Measurements from ENCODE around the gene PROSER2. TPM values are rescaled to one million over a fixed set of nuclear protein-coding genes. Genes with fewer than 3 reads are reported as not detected.

The PROSER2 gene
- total and polyA plus RNA-seq, 10 donors: 1.6 to 15.4 (median 6.1) TPM

- intact Hi-C loops (cut with DNase I; ENCODE audit: low total_unique reads): no loop called here
- 92 to 97% (median 95%) methylated on average over 10 of the region's 10 CpGs for WGBS, 5 donors
- no peaks in the 10 kb centered on the region for H3K27me3 ChIP-seq (replicated peaks in 1 of 7)
- DNase-seq: no peak
- no peaks in the 10 kb centered on the region for H3K9me3 ChIP-seq
- H3K4me1 ChIP-seq: peaks cover 0 to 20% (median 10%) of the 10 kb centered on the region in 6 donors
- H3K4me3 ChIP-seq: no peak overlapping the region
- no peak for TF ChIP-seq POLR2AphosphoS5 (IDR thresholded peaks at IDR 0.05)
- no peak for TF ChIP-seq CTCF (IDR thresholded peaks at IDR 0.05 in 8 of 11, conservative IDR thresholded peaks at IDR 0.05 in 3 of 11)
- no peak for TF ChIP-seq POLR2A (IDR thresholded peaks at IDR 0.05)
- H3K36me3 ChIP-seq: no peaks in the 10 kb centered on the region
- no peak overlapping the region for H3K27ac ChIP-seq
Measured at GRCh38 chr10:11797281-11797680, 25.9 kb upstream of the PROSER2 start.

- peak; percentile 28 for DNase-seq
- Histone ChIP-seq H3K27ac (peak overlapping the region in 7 of 8 donors; percentile 35 to 79 (median 60)), H3K4me3 (no peak overlapping the region), H3K27me3 (replicated peaks in 1 of 7) (no peaks in the 10 kb centered on the region), H3K4me1 (peaks cover 0 to 20% (median 10%) of the 10 kb centered on the region in 6 donors), H3K9me3 (no peaks in the 10 kb centered on the region), H3K36me3 (no peaks in the 10 kb centered on the region)
- intact Hi-C loops (cut with DNase I; ENCODE audit: low total_unique reads): no loop called here
- TF ChIP-seq POLR2AphosphoS5 (IDR thresholded peaks at IDR 0.05) (no peak), POLR2A (IDR thresholded peaks at IDR 0.05) (no peak)
- WGBS, 5 donors: 87 to 91% (median 88%) methylated on average over 12 of the region's 12 CpGs
Measured at GRCh38 chr10:11797847-11798633, 25.1 kb upstream of the PROSER2 start.

GRCh38 chr10:11798845-11799735 lies 24.1 kb upstream of the PROSER2 start:
- peak in 1 of 3 donors; percentile 44 for TF ChIP-seq POLR2AphosphoS5 (IDR thresholded peaks at IDR 0.05)
- TF ChIP-seq CTCF (IDR thresholded peaks at IDR 0.05 in 8 of 11, conservative IDR thresholded peaks at IDR 0.05 in 3 of 11): no peak
- TF ChIP-seq POLR2A (IDR thresholded peaks at IDR 0.05): no peak
- Histone ChIP-seq H3K4me3 (no peak overlapping the region), H3K4me1 (peaks cover 0 to 20% (median 10%) of the 10 kb centered on the region in 6 donors), H3K27me3 (replicated peaks in 1 of 7) (no peaks in the 10 kb centered on the region), H3K9me3 (no peaks in the 10 kb centered on the region), H3K27ac (peak overlapping the region in 7 of 8 donors; percentile 35 to 79 (median 60)), H3K36me3 (no peaks in the 10 kb centered on the region)
- WGBS, 5 donors: 60 to 66% (median 61%) methylated on average over 14 to 18 of the region's 18 CpGs
- DNase-seq: no peak
- intact Hi-C loops (cut with DNase I; ENCODE audit: low total_unique reads): no loop called here

GRCh38 chr10:11799736-11800080 lies 23.4 kb upstream of the PROSER2 start:
- intact Hi-C loops (cut with DNase I; ENCODE audit: low total_unique reads): no loop called here
- 84 to 96% (median 94%) methylated on average over 9 of the region's 9 CpGs for WGBS, 5 donors
- DNase-seq: no peak
- Histone ChIP-seq H3K4me1 (peaks cover 0 to 20% (median 10%) of the 10 kb centered on the region in 6 donors), H3K36me3 (no peaks in the 10 kb centered on the region), H3K9me3 (no peaks in the 10 kb centered on the region), H3K27ac (peak overlapping the region in 2 of 8 donors; percentile 57 to 79), H3K27me3 (replicated peaks in 1 of 7) (no peaks in the 10 kb centered on the region), H3K4me3 (no peak overlapping the region)
- no peak for TF ChIP-seq CTCF (IDR thresholded peaks at IDR 0.05 in 8 of 11, conservative IDR thresholded peaks at IDR 0.05 in 3 of 11)
- TF ChIP-seq POLR2A (IDR thresholded peaks at IDR 0.05): no peak
- no peak for TF ChIP-seq POLR2AphosphoS5 (IDR thresholded peaks at IDR 0.05)

Measured in spleen (tissue), 11 donors.